ENCODE measurements around the gene DGCR2.

Gene DGCR2

GRCh38 chr22:19128009-19128401 lies 5.8 kb upstream of the DGCR2 start:
- DNase-seq (ENCODE audit: low read depth in 1 of 2, low spot score in 1 of 2) = no peak

DNA sequence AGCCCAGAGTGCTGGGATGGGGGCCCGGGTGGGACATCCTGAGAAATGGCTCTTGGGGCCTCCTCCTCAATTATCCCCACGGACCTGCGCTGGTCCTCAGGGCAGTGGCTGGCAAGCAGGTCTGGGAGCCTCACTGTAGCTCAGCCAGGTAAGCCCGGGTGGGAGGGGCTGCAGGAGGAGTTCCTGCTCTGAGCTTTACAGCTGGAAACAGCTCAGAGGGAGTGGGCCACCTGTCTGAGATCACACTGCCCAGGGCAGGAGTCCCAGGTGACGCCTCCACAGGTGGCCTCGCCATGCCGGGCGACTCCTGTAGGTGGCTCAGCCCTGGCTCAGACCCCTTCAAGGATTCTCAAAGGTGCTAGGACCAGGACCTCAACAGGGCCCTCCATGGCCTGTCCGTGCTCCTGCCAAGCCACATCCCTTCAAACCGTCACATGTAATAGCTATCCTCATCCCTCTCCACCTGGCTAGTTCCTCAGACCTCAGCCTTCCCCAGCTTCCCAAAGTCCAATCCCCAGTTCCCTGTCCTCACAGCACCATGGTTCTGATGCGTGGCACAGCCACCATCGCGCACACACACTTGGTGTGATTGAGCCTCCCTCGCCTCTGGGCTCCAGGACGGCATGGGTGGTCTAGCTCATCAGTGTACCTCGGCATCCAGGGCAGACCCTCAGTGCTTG lies 5.3 kb upstream of the DGCR2 start:
- no peak for DNase-seq (ENCODE audit: low read depth in 1 of 2, low spot score in 1 of 2)

GRCh38 chr22:19126309-19127273 lies 4.4 kb upstream of the DGCR2 start:
- no peak for DNase-seq (ENCODE audit: low read depth in 1 of 2, low spot score in 1 of 2)

DNA sequence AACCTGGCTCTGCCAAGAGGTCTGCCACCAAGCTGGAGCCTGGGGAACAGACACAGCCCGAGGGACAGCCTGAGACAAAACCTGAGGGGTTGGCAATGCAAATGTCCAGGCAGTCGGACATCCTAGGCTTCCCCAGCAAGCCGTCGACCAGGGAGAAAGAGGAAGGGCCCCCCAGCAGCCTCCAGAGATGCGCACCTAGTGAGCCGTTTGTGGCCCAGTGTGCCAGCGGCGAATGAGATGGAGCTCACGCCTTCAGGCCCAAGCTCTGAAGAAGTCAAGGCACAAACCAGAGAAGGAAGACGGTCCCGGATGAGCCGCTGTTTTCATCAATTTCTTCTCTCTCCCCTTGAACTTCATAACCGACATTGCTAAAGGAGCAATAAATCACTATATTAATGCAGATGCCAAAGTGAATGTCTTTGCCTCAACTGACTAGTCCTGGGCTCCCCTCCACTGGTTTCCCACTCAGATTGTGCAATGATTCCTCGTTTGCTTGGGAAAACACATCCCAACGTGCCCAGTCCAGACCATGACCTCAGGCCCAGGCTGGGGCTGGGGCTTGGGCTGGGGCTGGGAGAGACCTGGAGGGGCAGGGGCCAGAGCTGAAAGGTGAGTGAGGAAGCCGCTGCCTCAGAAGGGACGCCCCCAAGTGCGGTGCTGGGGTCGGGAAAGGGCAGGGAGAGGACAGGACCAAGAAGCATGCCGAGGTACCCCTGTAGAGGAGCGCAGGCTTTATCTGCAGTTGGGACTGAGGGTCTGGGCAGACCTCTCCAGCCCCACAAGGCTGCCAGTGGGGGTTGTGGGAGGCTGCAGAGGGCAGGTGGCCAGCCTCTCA lies 3.5 kb upstream of the DGCR2 start:
- DNase-seq (ENCODE audit: low read depth in 1 of 2, low spot score in 1 of 2) = no peak

DNA sequence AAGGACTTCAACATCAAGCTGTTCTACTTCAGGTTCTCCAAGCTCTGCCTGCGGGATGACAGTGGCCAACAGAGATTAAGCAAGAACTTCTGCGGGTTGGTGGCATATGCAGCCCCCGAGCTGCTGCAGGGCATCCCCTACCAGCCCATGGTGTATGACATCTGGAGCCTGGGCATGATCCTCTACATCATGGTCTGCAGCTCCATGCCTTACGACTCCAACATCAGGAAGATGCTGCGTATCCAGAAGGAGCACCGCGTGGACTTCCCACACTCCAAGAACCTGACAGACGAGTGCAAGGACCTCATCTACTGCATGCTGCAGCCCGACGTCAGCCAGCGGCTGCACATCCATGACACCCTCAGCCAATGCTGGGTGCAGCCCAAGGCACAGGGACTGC lies 2.8 kb upstream of the DGCR2 start:
- no peak for DNase-seq (ENCODE audit: low read depth in 1 of 2, low spot score in 1 of 2)

DNA sequence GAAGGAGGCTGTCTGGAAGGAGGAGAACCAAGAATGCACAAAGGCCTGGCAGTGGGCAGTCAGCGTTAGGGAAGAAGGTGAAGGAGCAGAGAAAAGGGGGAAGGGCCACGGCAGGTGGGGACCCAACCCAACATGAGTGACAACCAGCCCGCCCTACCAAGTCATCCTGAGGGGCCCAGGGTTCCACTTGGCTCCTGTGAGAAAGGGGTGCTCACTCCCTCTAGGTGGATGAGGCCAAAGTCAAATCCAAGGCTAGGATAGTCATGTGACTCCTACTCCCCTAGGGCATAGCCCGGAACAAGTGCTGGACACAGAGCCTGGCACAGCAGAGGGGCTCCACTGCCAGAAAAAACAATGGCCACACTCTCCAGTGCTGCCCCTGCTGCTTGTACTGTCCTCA lies 2.2 kb upstream of the DGCR2 start:
- DNase-seq (ENCODE audit: low read depth in 1 of 2, low spot score in 1 of 2) = no peak

GRCh38 chr22:19123936-19124335 lies 1.7 kb upstream of the DGCR2 start:
- no peak for DNase-seq (ENCODE audit: low read depth in 1 of 2, low spot score in 1 of 2)

DNA sequence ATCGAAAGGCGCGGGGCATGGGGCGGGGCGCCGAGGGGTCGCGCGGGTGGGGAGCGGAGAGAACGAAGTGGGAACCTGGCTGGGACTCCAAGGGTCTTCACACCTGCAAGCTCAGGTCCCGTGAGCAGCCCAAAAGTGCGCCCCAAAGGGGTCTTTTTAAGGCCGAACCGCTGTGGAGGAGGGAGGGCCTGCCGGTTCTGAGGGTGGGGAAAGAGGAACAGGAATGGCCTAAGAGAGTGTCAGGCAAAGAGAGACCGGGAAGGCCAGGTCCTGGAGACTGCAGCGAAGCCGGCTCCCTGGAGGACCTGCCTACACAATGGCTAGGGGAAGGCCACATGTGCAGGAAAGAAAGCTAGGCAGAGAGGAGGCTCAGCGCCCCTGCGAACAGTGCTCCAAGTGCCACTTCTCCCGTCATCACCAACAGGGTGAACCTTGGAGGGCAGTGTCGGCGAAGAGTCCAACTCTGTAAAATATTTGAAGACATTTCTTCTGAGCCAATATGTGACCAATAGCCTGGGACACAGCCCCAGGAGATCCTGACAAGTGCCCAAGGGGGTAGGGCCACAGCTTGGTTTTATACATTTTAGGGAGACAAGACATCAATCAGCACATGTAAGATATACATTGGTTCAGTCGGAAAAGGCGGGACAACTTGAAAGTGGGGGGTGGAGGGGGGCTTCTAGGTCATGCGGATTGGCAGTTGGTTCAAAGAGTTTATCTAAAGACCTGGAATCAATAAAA lies 710 bp upstream of the DGCR2 start:
- DNase-seq (ENCODE audit: low read depth in 1 of 2, low spot score in 1 of 2) = no peak

GRCh38 chr22:19121631-19122142 lies 525 bp downstream of the DGCR2 start:
- peak in 1 of 2 donors; percentile 21 for DNase-seq (ENCODE audit: low read depth in 1 of 2, low spot score in 1 of 2)

DNA sequence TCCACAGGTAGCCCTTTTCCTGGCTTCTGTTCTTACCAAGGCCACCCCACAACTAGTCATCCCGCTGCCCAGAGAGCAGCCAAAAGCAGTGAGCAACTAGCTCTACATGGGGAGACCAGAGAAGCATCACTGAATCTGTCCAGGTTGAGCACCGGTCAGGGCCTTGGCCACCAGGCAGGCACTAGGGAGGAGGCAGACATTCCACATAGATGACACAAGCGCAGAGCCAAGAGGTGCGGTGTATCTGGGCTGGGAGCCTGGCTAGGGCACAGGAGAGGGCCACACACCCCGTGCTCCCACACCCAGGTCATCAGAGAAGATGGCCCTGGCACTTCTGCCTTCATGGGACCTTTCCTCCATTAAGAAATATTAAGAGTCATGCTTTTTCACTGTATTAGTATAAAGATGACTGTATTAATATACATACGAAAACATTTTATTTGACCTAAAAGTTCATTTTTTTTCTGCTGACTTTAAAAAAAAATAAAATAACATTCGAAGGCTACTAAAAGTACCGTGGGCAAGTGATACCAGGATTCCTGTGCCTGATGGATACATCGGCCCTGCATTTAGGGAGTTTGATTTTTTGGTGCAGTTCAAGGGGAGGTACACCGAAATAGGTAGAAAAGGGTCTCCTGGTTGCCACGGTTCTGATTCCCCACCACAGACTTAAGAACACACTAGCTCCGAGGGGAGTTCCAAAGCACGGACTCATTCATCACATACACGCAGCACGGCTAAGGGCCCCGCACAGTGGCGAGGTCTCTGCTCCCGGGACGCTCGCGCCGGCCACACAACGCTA lies 1.2 kb downstream of the DGCR2 start:
- no peak for DNase-seq (ENCODE audit: low read depth in 1 of 2, low spot score in 1 of 2)

DNA sequence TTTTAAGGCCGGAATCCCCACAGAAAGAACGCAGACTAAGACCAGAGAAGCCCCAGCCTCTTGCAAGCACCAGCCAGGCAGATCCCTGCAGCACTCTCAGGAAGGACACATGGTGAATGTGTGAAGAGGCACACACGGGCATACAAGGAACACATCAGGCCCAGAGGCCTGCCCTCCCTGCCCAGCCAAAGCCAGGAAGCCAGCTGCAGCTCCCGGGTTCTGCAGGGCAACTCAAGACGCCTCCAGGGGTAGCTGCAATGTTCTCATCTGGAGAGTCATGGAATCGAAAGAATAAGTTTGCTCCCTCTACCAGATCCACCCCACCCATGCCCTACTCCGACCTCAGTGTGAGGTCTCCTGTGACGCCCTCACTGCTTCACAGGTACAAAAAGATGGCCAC lies 2.3 kb downstream of the DGCR2 start:
- no peak for DNase-seq (ENCODE audit: low read depth in 1 of 2, low spot score in 1 of 2)

DNA sequence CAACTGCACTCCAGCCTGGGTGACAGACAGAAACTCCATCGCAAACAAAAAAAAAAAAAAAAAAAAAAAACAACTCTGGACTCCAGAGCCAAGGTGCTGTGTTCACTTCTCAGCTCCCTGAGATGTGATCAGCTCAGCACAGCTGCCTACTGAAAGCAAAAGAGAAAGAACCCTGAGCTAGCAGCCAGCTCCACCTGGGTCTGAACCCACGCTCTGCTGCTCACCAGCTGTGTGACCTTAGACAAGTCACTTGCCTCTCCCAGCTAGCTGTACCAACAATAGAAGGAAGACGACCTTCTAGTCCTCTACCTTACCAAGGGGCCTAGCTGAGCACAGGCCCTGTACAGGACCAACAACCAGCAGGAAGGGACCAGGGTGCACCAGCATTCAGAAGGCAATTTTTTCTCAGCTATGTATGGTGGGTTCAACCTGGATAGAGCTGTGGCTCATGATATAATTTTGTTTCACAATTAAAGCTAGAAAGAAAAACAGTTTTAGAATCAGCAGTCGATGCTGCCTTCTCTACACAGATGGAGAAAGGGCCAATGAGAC lies 3.8 kb downstream of the DGCR2 start:
- peak in 1 of 2 donors; percentile 39 for DNase-seq (ENCODE audit: low read depth in 1 of 2, low spot score in 1 of 2)

GRCh38 chr22:19117111-19117512 lies 5.1 kb downstream of the DGCR2 start:
- DNase-seq (ENCODE audit: low read depth in 1 of 2, low spot score in 1 of 2) = no peak

DNA sequence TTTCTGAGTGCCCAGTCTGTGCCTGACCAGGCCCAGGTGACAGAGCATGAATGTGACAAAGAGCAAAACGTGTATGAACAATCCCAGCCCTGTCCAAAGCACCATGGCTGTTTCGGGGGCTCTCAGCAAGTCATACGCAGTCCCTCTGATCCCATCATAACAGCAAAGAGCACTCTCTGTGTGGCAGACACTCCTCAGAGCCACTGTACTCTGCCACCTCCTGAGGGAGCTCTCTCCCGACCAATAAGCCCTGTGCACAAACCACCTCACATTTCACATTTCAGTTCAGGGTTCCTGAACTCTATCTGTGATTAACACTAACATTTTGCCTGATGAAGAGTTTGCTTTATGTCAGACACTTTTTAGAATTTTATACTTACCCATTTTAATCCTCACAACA lies 6.6 kb downstream of the DGCR2 start:
- no peak for DNase-seq (ENCODE audit: low read depth in 1 of 2, low spot score in 1 of 2)

- DNase-seq (ENCODE audit: low read depth in 1 of 2, low spot score in 1 of 2) = no peak
Measured at GRCh38 chr22:19114984-19115552, 7.1 kb downstream of the DGCR2 start.

GRCh38 chr22:19113429-19113828 lies 8.8 kb downstream of the DGCR2 start:
- DNase-seq (ENCODE audit: low read depth in 1 of 2, low spot score in 1 of 2) = no peak

DNA sequence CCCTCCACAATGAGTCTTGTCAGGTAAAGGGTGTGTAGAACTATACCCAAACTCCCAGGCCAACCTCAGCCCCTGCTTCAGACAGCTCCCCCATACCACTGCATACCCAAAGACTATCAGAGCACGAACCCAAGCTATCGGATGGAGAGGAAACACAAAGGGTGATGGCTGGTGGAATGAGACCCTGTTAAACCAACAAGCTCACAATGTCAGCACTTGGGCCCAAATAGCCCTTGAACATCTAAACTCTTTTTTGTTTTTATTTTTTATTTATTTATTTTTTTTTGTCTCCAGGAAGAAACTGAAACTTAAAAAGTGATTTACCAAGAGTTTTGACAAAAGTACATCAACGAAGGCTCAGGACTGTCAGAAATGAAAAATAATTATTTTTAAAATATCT lies 10.6 kb downstream of the DGCR2 start:
- DNase-seq (ENCODE audit: low read depth in 1 of 2, low spot score in 1 of 2) = no peak

- DNase-seq (ENCODE audit: low read depth in 1 of 2, low spot score in 1 of 2) = no peak
Measured at GRCh38 chr22:19111140-19111539, 11.1 kb downstream of the DGCR2 start.

DNA sequence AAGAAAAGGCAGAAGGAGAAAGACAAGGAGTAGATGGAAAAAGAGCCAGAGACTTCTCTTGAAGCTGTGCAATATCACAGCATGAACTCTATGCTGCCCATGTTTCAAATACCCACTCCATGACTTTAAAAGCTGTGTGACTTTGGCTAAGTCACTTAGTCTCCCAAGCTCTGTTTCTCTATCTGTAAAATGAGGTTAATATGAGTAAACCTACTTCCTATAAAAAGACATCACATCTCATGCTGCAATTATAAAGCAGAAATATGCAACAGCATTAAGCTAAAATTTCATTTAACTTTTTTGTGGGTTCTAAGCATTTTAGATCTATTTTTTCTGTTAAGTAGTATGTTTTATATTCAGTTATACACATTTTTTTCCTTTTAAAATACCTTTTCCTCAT lies 11.6 kb downstream of the DGCR2 start:
- DNase-seq (ENCODE audit: low read depth in 1 of 2, low spot score in 1 of 2) = no peak

Measured in activated CD4-positive, alpha-beta T cell treated with anti-CD3 and anti-CD28 coated beads, Interleukin-2, amount 50 U/mL, for 24 hours (primary cell).